SK-N-SH (cell line): ENCODE results near the gene ALAS1. TPM values are rescaled to one million over a fixed set of nuclear protein-coding genes. Genes with fewer than 3 reads are reported as not detected.

Experiments
- CTCF ChIA-PET: fragments of 300-600, 350-600 bp; formaldehyde crosslinking; extraction: SDS; loops from one replicate; lab custom pipeline; 2021; lab: Yijun Ruan, JAX
- POLR2A ChIA-PET: fragments of 350-600 bp; sonication (Branson Sonifier 250); formaldehyde crosslinking; extraction: SDS; loops from one replicate; lab custom pipeline; 2020; ENCODE audit warnings: antibody characterized with exemption, inconsistent platforms; lab: Yijun Ruan, JAX
- DNase-seq: peaks from one replicate; pipeline ENCODE4 v3.0.0; 2012
- H2AFZ ChIP-seq: fragments of 200-600 bp; sonication (generic); 2 replicates; pipeline ENCODE4 v1.8.1; 2016; ENCODE audit warnings: antibody characterized with exemption, mild to moderate bottlenecking, low read depth
- H3F3A ChIP-seq: fragments of 200-600 bp; sonication (generic); replicated peaks from 2 replicates; pipeline ENCODE3; 2016; ENCODE audit warnings: antibody characterized with exemption, mild to moderate bottlenecking; ENCODE audit not compliant: insufficient read depth
- H3K27ac ChIP-seq, 2 experiments: fragments of 200-500 bp in 1 of 2; fragments of 200-600 bp in 1 of 2; sonication (Bioruptor generic) in 1 of 2; sonication (generic), shearing (Covaris generic) in 1 of 2; 2 replicates each; pipeline versions ENCODE4 v1.5.1 to v1.6.1; 2014 to 2016; ENCODE audit warnings: low read depth in 2 of 2, inconsistent platforms in 1 of 2, low read length in 1 of 2, mild to moderate bottlenecking in 1 of 2, mixed read lengths in 1 of 2
- H3K27me3 ChIP-seq: fragments of 200-600 bp; sonication (generic), shearing (Covaris generic); 2 replicates; pipeline ENCODE4 v1.6.1; 2016; ENCODE audit warnings: mixed run types; ENCODE audit not compliant: insufficient read depth
- H3K36me3 ChIP-seq, 2 experiments: fragments of 200-500 bp in 1 of 2; fragments of 200-600 bp in 1 of 2; sonication (Bioruptor generic) in 1 of 2; sonication (generic) in 1 of 2; replicated peaks in 1 of 2; 2 replicates each; pipeline versions ENCODE3 to v1.5.1; 2014 to 2016; ENCODE audit warnings: low read length in 1 of 2, mild to moderate bottlenecking in 1 of 2; ENCODE audit not compliant: insufficient read depth in 2 of 2, control insufficient read depth in 1 of 2
- H3K4me1 ChIP-seq, 2 experiments: fragments of 200-500 bp in 1 of 2; fragments of 200-600 bp in 1 of 2; sonication (Bioruptor generic) in 1 of 2; sonication (generic), shearing (Covaris generic) in 1 of 2; 2 replicates each; pipeline versions ENCODE4 v1.5.1 to v1.6.1; 2014 to 2016; ENCODE audit warnings: low read depth in 1 of 2, low read length in 1 of 2, mixed run types in 1 of 2; ENCODE audit not compliant: insufficient read depth in 2 of 2, control insufficient read depth in 1 of 2
- H3K4me2 ChIP-seq: fragments of 200-600 bp; sonication (generic), shearing (Covaris generic); 2 replicates; pipeline ENCODE4 v1.6.1; 2017; ENCODE audit warnings: mixed run types
- H3K4me3 ChIP-seq, 2 experiments: fragments of 200-500 bp in 1 of 2; fragments of 200-600 bp in 1 of 2; sonication (Bioruptor generic) in 1 of 2; sonication (generic), shearing (Covaris generic) in 1 of 2; 2 replicates each; pipeline versions ENCODE4 v1.5.1 to v1.8.1; 2014 to 2016; ENCODE audit warnings: low read depth in 2 of 2, inconsistent platforms in 1 of 2, low read length in 1 of 2, mild to moderate bottlenecking in 1 of 2, mixed read lengths in 1 of 2, moderate library complexity in 1 of 2
- H3K79me2 ChIP-seq: fragments of 200-600 bp; sonication (generic); 2 replicates; pipeline ENCODE4 v1.8.1; 2017; ENCODE audit warnings: mild to moderate bottlenecking; ENCODE audit not compliant: insufficient read depth
- H3K9ac ChIP-seq: fragments of 200-600 bp; sonication (generic); 2 replicates; pipeline ENCODE4 v1.6.1; 2017; ENCODE audit warnings: mixed run types
- H3K9me2 ChIP-seq: fragments of 200-600 bp; sonication (generic); 2 replicates; pipeline ENCODE4 v1.6.1; 2017; ENCODE audit warnings: mixed run types
- H3K9me3 ChIP-seq: fragments of 200-600 bp; sonication (generic); 2 replicates; pipeline ENCODE4 v1.6.1; 2017; ENCODE audit warnings: mixed run types, mild to moderate bottlenecking, moderate library complexity
- H4K20me1 ChIP-seq: fragments of 200-600 bp; sonication (generic); 2 replicates; pipeline ENCODE4 v1.6.1; 2017; ENCODE audit warnings: mild to moderate bottlenecking, mixed run types; ENCODE audit not compliant: insufficient read depth
- EZH2phosphoT487 ChIP-seq: fragments of 200-600 bp; sonication (generic); IDR thresholded peaks from 2 replicates; pipeline ENCODE4 v1.6.1; 2017; ENCODE audit warnings: low read depth, mixed run types, mild to moderate bottlenecking, antibody characterized with exemption, moderate library complexity, borderline replicate concordance
- FOXJ3 ChIP-seq: sonication (generic); formaldehyde crosslinking; IDR thresholded peaks from 2 replicates; pipeline ENCODE4 v1.5.1; 2020; ENCODE audit warnings: mild to moderate bottlenecking, missing genetic modification reagents
- FOXM1 ChIP-seq: IDR thresholded peaks from 2 replicates; pipeline ENCODE4 v1.4.0; 2012; ENCODE audit warnings: low read depth, mild to moderate bottlenecking
- MXI1 ChIP-seq: IDR thresholded peaks from 2 replicates; pipeline ENCODE4 v1.6.1; 2012; ENCODE audit warnings: mild to moderate bottlenecking, low read depth, low read length, improper control_type of control experiment
- NFIC ChIP-seq: IDR thresholded peaks from 2 replicates; pipeline ENCODE4 v1.4.0; 2012; ENCODE audit warnings: borderline replicate concordance
- NRF1 ChIP-seq: IDR thresholded peaks from 2 replicates; pipeline ENCODE4 v1.6.1; 2012; ENCODE audit warnings: low read depth, mild to moderate bottlenecking, low read length
- RCOR1 ChIP-seq: fragments of 150-350 bp; IDR thresholded peaks from 2 replicates; pipeline ENCODE4 v1.6.1; 2017; ENCODE audit warnings: antibody characterized with exemption, low read length
- SMC3 ChIP-seq: IDR thresholded peaks from 2 replicates; pipeline ENCODE4 v1.6.1; 2012; ENCODE audit warnings: low read depth, low read length, improper control_type of control experiment
- TCF12 ChIP-seq: IDR thresholded peaks from 2 replicates; pipeline ENCODE4 v1.4.0; 2012
- WGBS: methylation state at CpG from one replicate; pipeline ENCODE4 v1.1.6; 2017; ENCODE audit warnings: low lambda C conversion rate; 5-methylcytosine and 5-hydroxymethylcytosine counted together
- polyA plus RNA-seq, 3 experiments: library from polyadenylated mRNA; depleted of rRNA; stranded (reverse); fragments of >200 nt; gene quantifications; 2 replicates each; pipeline ENCODE4 v1.2.3, GENCODE V29; 2012
- TF ChIP-seq, protein P1 (sequence below): IDR thresholded peaks from 2 replicates; pipeline ENCODE4; 2012
- TF ChIP-seq, protein P2 (sequence below): IDR thresholded peaks from 2 replicates; pipeline ENCODE4 v1.4.0; 2012; ENCODE audit warnings: low read depth
- TF ChIP-seq, protein P3 (sequence below): IDR thresholded peaks from 2 replicates; pipeline ENCODE4 v1.4.0; 2012; ENCODE audit warnings: low read depth, borderline replicate concordance

The ALAS1 gene
- polyA plus RNA-seq, 1 of the 3 experiments (the other 2 are of a cell fraction): 47.9 TPM

DNA sequence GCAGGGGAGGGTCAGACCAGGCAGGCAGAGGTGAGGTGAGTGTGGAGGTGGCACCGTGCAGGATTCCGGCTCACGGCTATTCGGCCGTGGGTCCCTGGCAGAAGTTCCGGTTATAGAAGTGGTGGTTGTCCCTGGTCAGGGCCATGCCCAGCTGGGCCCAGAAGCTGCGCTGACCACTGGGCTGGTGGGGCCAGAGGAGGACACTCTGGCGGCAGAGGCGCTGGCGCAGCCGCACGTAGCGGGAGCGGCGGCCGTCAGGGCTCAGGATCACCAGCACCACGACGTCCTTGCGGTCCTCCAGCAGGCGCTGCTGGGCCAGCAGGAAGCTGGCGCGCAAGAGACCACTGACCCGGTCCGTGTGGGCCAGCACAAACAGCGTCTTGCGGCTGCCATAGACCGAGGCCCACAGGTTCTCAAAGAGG, 23.2 kb downstream of the ALAS1 start:
- H3K27me3 ChIP-seq: no peaks in the 10 kb centered on the region
- TF ChIP-seq RCOR1 (no peak), SMC3 (no peak), MXI1 (no peak), EZH2phosphoT487 (no peak), TCF12 (no peak)
- TF ChIP-seq, protein P1, sequence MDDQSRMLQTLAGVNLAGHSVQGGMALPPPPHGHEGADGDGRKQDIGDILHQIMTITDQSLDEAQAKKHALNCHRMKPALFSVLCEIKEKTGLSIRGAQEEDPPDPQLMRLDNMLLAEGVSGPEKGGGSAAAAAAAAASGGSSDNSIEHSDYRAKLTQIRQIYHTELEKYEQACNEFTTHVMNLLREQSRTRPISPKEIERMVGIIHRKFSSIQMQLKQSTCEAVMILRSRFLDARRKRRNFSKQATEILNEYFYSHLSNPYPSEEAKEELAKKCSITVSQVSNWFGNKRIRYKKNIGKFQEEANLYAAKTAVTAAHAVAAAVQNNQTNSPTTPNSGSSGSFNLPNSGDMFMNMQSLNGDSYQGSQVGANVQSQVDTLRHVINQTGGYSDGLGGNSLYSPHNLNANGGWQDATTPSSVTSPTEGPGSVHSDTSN: no peak
- H3K9me2 ChIP-seq: no peaks in the 10 kb centered on the region
- H3K4me2 ChIP-seq: no peak overlapping the region
- peaks cover 12 to 19% of the 10 kb centered on the region in 2 experiments; a peak in 3 of 4 replicates for H3K4me1 ChIP-seq
- H3K4me3 ChIP-seq: no peak overlapping the region
- no peaks in the 10 kb centered on the region for H3K36me3 ChIP-seq
- no peaks in the 10 kb centered on the region for H3K9me3 ChIP-seq
- H3F3A ChIP-seq: peaks cover 15% of the 10 kb centered on the region
- ChIA-PET CTCF (interaction anchor here (0.6 to 16.1 kb wide), 53 partner anchors 8 to 259 kb away, joined by 3 to 257 read pairs (median 5); partner anchors contain the start of genes ABHD14A, ABHD14B, ALAS1 and POC1A), POLR2A (interaction anchor here (1.1 to 2.6 kb wide), 2 partner anchors 18 to 58 kb away, joined by 3 to 16 read pairs; partner anchors contain the start of genes TWF2 and WDR82)
- no peaks in the 10 kb centered on the region for H3K79me2 ChIP-seq
- no peak overlapping the region for H3K27ac ChIP-seq
- no peak overlapping the region for H2AFZ ChIP-seq
- no peak for DNase-seq
- 89% methylated on average over 5 of the region's 27 CpGs for WGBS
- H3K9ac ChIP-seq: no peak overlapping the region
- no peaks in the 10 kb centered on the region for H4K20me1 ChIP-seq

DNA sequence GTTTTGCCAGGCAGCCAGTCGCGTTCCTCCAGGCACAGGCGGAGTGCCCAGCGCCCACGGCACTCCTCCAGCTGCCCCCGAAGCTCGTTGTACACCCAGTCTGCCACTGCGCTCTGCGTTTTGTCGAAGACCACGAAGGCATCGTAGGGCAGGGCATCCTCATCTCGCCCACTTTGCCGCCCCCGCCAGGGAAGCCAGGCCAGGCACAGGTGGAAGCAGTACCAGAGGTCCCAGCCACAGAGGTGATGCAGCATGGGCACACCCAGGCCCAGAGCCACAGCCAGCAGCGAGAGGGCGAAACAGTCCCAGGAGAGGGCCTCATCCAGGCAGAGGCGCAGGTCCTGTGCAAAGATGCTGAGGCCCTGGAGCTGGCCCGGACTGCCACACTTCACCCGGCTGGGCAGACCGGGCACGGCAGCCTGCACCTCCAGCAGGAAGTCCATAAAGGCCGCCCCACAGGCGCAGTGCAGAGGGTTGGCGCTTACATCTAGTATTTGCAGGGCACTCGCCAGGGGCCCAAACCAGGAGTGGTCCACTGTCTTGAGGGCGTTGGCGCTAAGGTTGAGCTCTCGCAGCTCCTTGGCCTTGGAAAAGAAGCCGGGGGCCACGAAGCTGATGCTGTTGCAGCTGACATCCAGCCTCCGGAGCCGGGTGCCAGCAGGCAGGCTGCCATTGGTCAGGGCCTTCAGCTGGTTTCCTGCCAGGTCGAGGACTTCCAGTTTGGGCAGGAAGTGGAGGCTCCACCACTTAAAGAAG, 23.8 kb downstream of the ALAS1 start:
- Histone ChIP-seq H3K4me1 (peaks cover 8 to 16% of the 10 kb centered on the region in 2 experiments; a peak in 3 of 4 replicates), H4K20me1 (no peaks in the 10 kb centered on the region), H3K9me3 (no peaks in the 10 kb centered on the region), H3K4me3 (no peak overlapping the region), H3K36me3 (no peaks in the 10 kb centered on the region), H3K9me2 (no peaks in the 10 kb centered on the region), H3K9ac (no peak overlapping the region), H3K27ac (no peak overlapping the region), H3K27me3 (no peaks in the 10 kb centered on the region), H2AFZ (no peak overlapping the region), H3K79me2 (no peaks in the 10 kb centered on the region), H3F3A (peaks cover 12% of the 10 kb centered on the region), H3K4me2 (no peak overlapping the region)
- TF ChIP-seq, protein P2, sequence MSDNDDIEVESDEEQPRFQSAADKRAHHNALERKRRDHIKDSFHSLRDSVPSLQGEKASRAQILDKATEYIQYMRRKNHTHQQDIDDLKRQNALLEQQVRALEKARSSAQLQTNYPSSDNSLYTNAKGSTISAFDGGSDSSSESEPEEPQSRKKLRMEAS: no peak
- TF ChIP-seq FOXM1 (no peak), EZH2phosphoT487 (no peak), NRF1 (no peak), TCF12 (no peak), FOXJ3 (CRISPR knock-in tag) (no peak), NFIC (no peak)
- TF ChIP-seq, protein P3, sequence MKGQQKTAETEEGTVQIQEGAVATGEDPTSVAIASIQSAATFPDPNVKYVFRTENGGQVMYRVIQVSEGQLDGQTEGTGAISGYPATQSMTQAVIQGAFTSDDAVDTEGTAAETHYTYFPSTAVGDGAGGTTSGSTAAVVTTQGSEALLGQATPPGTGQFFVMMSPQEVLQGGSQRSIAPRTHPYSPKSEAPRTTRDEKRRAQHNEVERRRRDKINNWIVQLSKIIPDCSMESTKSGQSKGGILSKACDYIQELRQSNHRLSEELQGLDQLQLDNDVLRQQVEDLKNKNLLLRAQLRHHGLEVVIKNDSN: no peak
- DNase-seq: no peak
- WGBS: 90% methylated on average over 15 of the region's 34 CpGs
- ChIA-PET POLR2A (interaction anchor here (0.9 kb wide), 1 partner anchor 58 kb away, joined by 3 read pairs; no protein-coding TSS in a partner anchor), CTCF (interaction anchor here (0.8 to 16.1 kb wide), 19 partner anchors 8 to 248 kb away, joined by 3 to 257 read pairs (median 8); partner anchors contain the start of genes ABHD14A, ABHD14B, PPM1M and TWF2)
